Measurements from ENCODE around the gene COPZ1.
A peak's percentile ranks its signal among the peaks of the same experiment; 100 is the strongest.

Gene COPZ1

GRCh38 chr12:54337854-54338650 lies 13.1 kb downstream of the COPZ1 start:
- H3K9ac ChIP-seq (ENCODE audit: low read depth, low read length, poor library complexity, severe bottlenecking): peak overlapping the region; percentile 34
- no peaks in the 10 kb centered on the region for H3K27me3 ChIP-seq (ENCODE audit: insufficient read depth, low read length, poor library complexity, severe bottlenecking)
- H3K9me3 ChIP-seq (ENCODE audit: insufficient read depth, low read depth, low read length): no peaks in the 10 kb centered on the region
- H3K79me2 ChIP-seq (ENCODE audit: insufficient read depth, low read length): peaks cover 11% of the 10 kb centered on the region; the same call in 1 of the 2 replicates
- H3K9me2 ChIP-seq (replicated peaks; ENCODE audit: low read depth, low read length): no peaks in the 10 kb centered on the region
- H4K20me1 ChIP-seq (ENCODE audit: insufficient read depth, low read length, poor library complexity, severe bottlenecking): no peaks in the 10 kb centered on the region
- peaks cover 12% of the 10 kb centered on the region; the same call in 1 of the 2 replicates for H3K36me3 ChIP-seq (ENCODE audit: insufficient read depth, low read length)
- H3K4me2 ChIP-seq (ENCODE audit: low read depth, low read length, poor library complexity, severe bottlenecking): no peak overlapping the region
- TF ChIP-seq EZH2phosphoT487 (IDR thresholded peaks at IDR 0.05; ENCODE audit: borderline replicate concordance) (no peak), CTCF (conservative IDR thresholded peaks at IDR 0.05; ENCODE audit: low read length) (no peak)
- H3F3A ChIP-seq (ENCODE audit: low read depth): no peaks in the 10 kb centered on the region
- no peak overlapping the region for H2AFZ ChIP-seq (ENCODE audit: low read length)
- H3K4me3 ChIP-seq (ENCODE audit: low read length, poor library complexity, severe bottlenecking): no peak overlapping the region
- H3K4me1 ChIP-seq (ENCODE audit: insufficient read depth, low read length, poor library complexity, severe bottlenecking): peaks cover 14% of the 10 kb centered on the region

GRCh38 chr12:54338698-54339296 lies 13.9 kb downstream of the COPZ1 start:
- Histone ChIP-seq H3K4me1 (ENCODE audit: insufficient read depth, low read length, poor library complexity, severe bottlenecking) (peaks cover 14% of the 10 kb centered on the region), H4K20me1 (ENCODE audit: insufficient read depth, low read length, poor library complexity, severe bottlenecking) (no peaks in the 10 kb centered on the region), H3F3A (ENCODE audit: low read depth) (no peaks in the 10 kb centered on the region), H3K9me2 (replicated peaks; ENCODE audit: low read depth, low read length) (no peaks in the 10 kb centered on the region), H3K27me3 (ENCODE audit: insufficient read depth, low read length, poor library complexity, severe bottlenecking) (no peaks in the 10 kb centered on the region), H3K36me3 (ENCODE audit: insufficient read depth, low read length) (peaks cover 20% of the 10 kb centered on the region; the same call in 1 of the 2 replicates), H3K9me3 (ENCODE audit: insufficient read depth, low read depth, low read length) (no peaks in the 10 kb centered on the region), H3K4me2 (ENCODE audit: low read depth, low read length, poor library complexity, severe bottlenecking) (no peak overlapping the region), H2AFZ (ENCODE audit: low read length) (no peak overlapping the region), H3K79me2 (ENCODE audit: insufficient read depth, low read length) (0 out of 2 replicates have a peak, but pooled peaks cover 5% of the 10 kb centered on the region), H3K9ac (ENCODE audit: low read depth, low read length, poor library complexity, severe bottlenecking) (no peak overlapping the region), H3K4me3 (ENCODE audit: low read length, poor library complexity, severe bottlenecking) (no peak overlapping the region)
- TF ChIP-seq EZH2phosphoT487 (IDR thresholded peaks at IDR 0.05; ENCODE audit: borderline replicate concordance) (no peak), CTCF (conservative IDR thresholded peaks at IDR 0.05; ENCODE audit: low read length) (no peak)

- no peak overlapping the region for H3K4me2 ChIP-seq (ENCODE audit: low read depth, low read length, poor library complexity, severe bottlenecking)
- no peaks in the 10 kb centered on the region for H3K9me3 ChIP-seq (ENCODE audit: insufficient read depth, low read depth, low read length)
- H3K4me1 ChIP-seq (ENCODE audit: insufficient read depth, low read length, poor library complexity, severe bottlenecking): peaks cover 6% of the 10 kb centered on the region
- H3K9ac ChIP-seq (ENCODE audit: low read depth, low read length, poor library complexity, severe bottlenecking): no peak overlapping the region
- no peaks in the 10 kb centered on the region for H4K20me1 ChIP-seq (ENCODE audit: insufficient read depth, low read length, poor library complexity, severe bottlenecking)
- peaks cover 26% of the 10 kb centered on the region; the same call in 1 of the 2 replicates for H3K36me3 ChIP-seq (ENCODE audit: insufficient read depth, low read length)
- H3F3A ChIP-seq (ENCODE audit: low read depth): no peaks in the 10 kb centered on the region
- H3K9me2 ChIP-seq (replicated peaks; ENCODE audit: low read depth, low read length): no peaks in the 10 kb centered on the region
- 0 out of 2 replicates have a peak, but pooled peaks cover 3% of the 10 kb centered on the region for H3K79me2 ChIP-seq (ENCODE audit: insufficient read depth, low read length)
- no peak overlapping the region for H2AFZ ChIP-seq (ENCODE audit: low read length)
- no peaks in the 10 kb centered on the region for H3K27me3 ChIP-seq (ENCODE audit: insufficient read depth, low read length, poor library complexity, severe bottlenecking)
- TF ChIP-seq EZH2phosphoT487 (IDR thresholded peaks at IDR 0.05; ENCODE audit: borderline replicate concordance) (no peak), CTCF (conservative IDR thresholded peaks at IDR 0.05; ENCODE audit: low read length) (no peak)
- H3K4me3 ChIP-seq (ENCODE audit: low read length, poor library complexity, severe bottlenecking): no peak overlapping the region
Measured at GRCh38 chr12:54340846-54341245, 15.9 kb downstream of the COPZ1 start.

Measured in Loucy (cell line).